HepG2 (cell line): ENCODE results near the gene SPTBN4. TPM values are rescaled to one million over a fixed set of nuclear protein-coding genes. Genes with fewer than 3 reads are reported as not detected.

Experiments used
- ATF1 ChIP-seq: IDR thresholded peaks from 2 replicates; pipeline ENCODE4 v1.6.1; 2016; ENCODE audit warnings: mild to moderate bottlenecking, control low read depth
- BRF2 ChIP-seq: sonication (generic); formaldehyde crosslinking; IDR thresholded peaks from 2 replicates; pipeline ENCODE4 v1.8.1; 2022; ENCODE audit warnings: mild to moderate bottlenecking, missing genetic modification reagents
- CBX5 ChIP-seq: sonication (generic); formaldehyde crosslinking; IDR thresholded peaks from 2 replicates; pipeline ENCODE4 v1.4.0; 2020; ENCODE audit warnings: missing genetic modification reagents, borderline replicate concordance
- ESRRA ChIP-seq: sonication (generic); formaldehyde crosslinking; IDR thresholded peaks from 2 replicates; pipeline ENCODE4 v1.5.1; 2020; ENCODE audit warnings: mild to moderate bottlenecking, low read depth, missing genetic modification reagents
- FOXK2 ChIP-seq: fragments of 450-650 bp; IDR thresholded peaks from 2 replicates; pipeline ENCODE4 v1.6.1; 2016
- HBP1 ChIP-seq: IDR thresholded peaks from 2 replicates; pipeline ENCODE4 v1.6.1; 2016; ENCODE audit warnings: low read depth, control low read depth
- IKZF5 ChIP-seq: IDR thresholded peaks from 2 replicates; pipeline ENCODE4 v1.6.1; 2018; ENCODE audit warnings: missing genetic modification reagents, mild to moderate bottlenecking, missing compliant biosample characterization
- RARA ChIP-seq: IDR thresholded peaks from 2 replicates; pipeline ENCODE4 v1.6.1; 2016; ENCODE audit warnings: missing genetic modification reagents, missing compliant biosample characterization
- SOX13 ChIP-seq, 3 experiments: fragments of 450-650 bp in 1 of 3; sonication (generic) in 1 of 3; formaldehyde crosslinking in 1 of 3; IDR thresholded peaks in 2 of 3; conservative IDR thresholded peaks in 1 of 3; 2 replicates each; pipeline versions ENCODE4 v1.5.0 to v1.6.1; 2016 to 2020; ENCODE audit warnings: antibody characterized with exemption in 1 of 3, mild to moderate bottlenecking in 1 of 3, missing compliant biosample characterization in 1 of 3, missing genetic modification reagents in 1 of 3, moderate library complexity in 1 of 3
- TMF1 ChIP-seq: sonication (generic); formaldehyde crosslinking; IDR thresholded peaks from 2 replicates; pipeline ENCODE4 v1.8.1; 2022; ENCODE audit warnings: low read depth, missing genetic modification reagents
- TRIM22 ChIP-seq: fragments of 450-650 bp; IDR thresholded peaks from 2 replicates; pipeline ENCODE4 v1.6.1; 2017
- ZNF12 ChIP-seq: sonication (generic); formaldehyde crosslinking; IDR thresholded peaks from 2 replicates; pipeline ENCODE4 v1.5.0; 2020; ENCODE audit warnings: missing genetic modification reagents
- ZNF503 ChIP-seq: sonication (generic); formaldehyde crosslinking; IDR thresholded peaks from 2 replicates; pipeline ENCODE4 v1.4.0; 2020; ENCODE audit warnings: missing genetic modification reagents
- polyA plus RNA-seq, 8 experiments: library from polyadenylated mRNA; depleted of rRNA in 3 of 8; stranded (reverse) in 7 of 8; unstranded in 1 of 8; fragments of >200 nt; fragmentation: Illumina TruSeq in 4 of 8; extraction: Trizol in 4 of 8; gene quantifications; 2 replicates each; pipeline versions ENCODE4 v1.2.1 to v1.2.3, GENCODE V29; 2011 to 2016; ENCODE audit warnings: low read depth in 4 of 8, missing spikeins in 1 of 8, mixed read lengths in 1 of 8; ENCODE audit not compliant: insufficient read depth in 1 of 8
- total RNA-seq, 5 experiments: library from RNA; depleted of rRNA; stranded (reverse); fragments of >200 nt; fragmentation: Illumina TruSeq; extraction: Trizol; gene quantifications; 2 replicates each; pipeline ENCODE4 v1.2.3, GENCODE V29; 2016; ENCODE audit warnings: low read depth in 1 of 5
- TF ChIP-seq, protein P1 (sequence below): sonication (generic); formaldehyde crosslinking; IDR thresholded peaks from 2 replicates; pipeline ENCODE4 v1.8.1; 2023; ENCODE audit warnings: missing genetic modification reagents, mild to moderate bottlenecking, borderline replicate concordance
- TF ChIP-seq, protein P2 (sequence below): sonication (generic); formaldehyde crosslinking; conservative IDR thresholded peaks from 2 replicates; pipeline ENCODE4 v1.4.0; 2020; ENCODE audit warnings: missing genetic modification reagents
- TF ChIP-seq, protein P3 (sequence below): sonication (generic); formaldehyde crosslinking; IDR thresholded peaks from 2 replicates; pipeline ENCODE4 v1.5.1; 2020; ENCODE audit warnings: mild to moderate bottlenecking, missing genetic modification reagents

SPTBN4 gene
- total and polyA plus RNA-seq, 2 of the 13 experiments (the other 11 are each of a cell fraction or from before 2014, with no cell fraction given): 0.11 TPM

DNA sequence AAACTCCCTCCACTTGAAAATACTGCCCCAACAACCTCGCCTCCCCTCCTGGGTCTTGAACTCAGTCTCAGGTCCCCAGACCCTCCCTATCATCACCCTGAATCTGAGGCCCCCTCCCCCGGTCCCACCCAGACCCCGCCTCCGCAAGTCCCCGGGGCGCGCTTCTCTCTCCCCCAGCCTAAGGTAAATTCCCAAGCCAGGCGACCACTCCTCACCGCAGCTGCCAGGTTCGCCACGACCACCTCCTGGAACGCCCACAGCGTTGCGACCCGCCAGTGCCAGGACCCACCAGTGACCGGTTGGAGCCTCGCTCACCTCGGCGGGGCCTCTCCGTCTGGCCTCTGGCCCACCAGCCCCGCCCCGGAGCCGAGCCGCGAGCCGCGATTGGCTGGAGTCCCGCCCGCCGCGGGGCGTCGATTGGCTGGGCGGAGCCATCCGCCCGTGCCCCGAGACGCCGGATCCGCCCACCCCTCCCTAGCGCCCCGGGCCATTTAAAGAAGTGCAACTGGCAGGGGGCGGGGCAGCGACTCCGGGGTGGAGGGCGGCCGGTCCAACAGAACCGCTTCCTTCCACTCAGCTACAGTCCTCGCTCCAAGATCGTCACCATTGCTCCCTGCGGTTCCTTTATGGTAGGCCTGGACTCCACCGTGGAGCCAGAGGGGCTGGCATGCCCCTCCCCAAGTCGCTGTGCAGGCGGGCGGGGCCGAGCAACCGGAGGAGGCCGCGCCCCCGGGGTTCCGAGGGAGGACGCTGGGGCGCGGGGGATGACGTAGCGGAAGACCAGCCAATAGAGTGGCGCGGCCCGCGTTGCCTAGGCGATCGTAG is 22.6 kb upstream of the SPTBN4 start, which contains the start of gene SERTAD3 (continued):
- TF ChIP-seq, protein P1, sequence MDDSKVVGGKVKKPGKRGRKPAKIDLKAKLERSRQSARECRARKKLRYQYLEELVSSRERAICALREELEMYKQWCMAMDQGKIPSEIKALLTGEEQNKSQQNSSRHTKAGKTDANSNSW (CRISPR knock-in tag): no peak
- TF ChIP-seq IKZF5 (CRISPR knock-in tag) (0 out of 2 replicates have a peak, but pooled peaks have one; percentile 27), TRIM22 (no peak), ZNF503 (0 out of 2 replicates have a peak, but pooled peaks have one; percentile 28), ESRRA (CRISPR knock-in tag) (0 out of 2 replicates have a peak, but pooled peaks have one; percentile 68), CBX5 (no peak), SOX13 (IDR thresholded peaks at IDR 0.05) (no peak), SOX13 (CRISPR knock-in tag; conservative IDR thresholded peaks at IDR 0.05 in 1 of 2, IDR thresholded peaks at IDR 0.05 in 1 of 2) (no peak), RARA (CRISPR knock-in tag) (0 out of 2 replicates have a peak, but pooled peaks have one; percentile 10), BRF2 (CRISPR knock-in tag) (no peak), HBP1 (CRISPR knock-in tag) (no peak), ZNF12 (CRISPR knock-in tag) (no peak), ATF1 (peak; percentile 86; the same call in 1 of the 2 replicates), TMF1 (no peak; the same call in 1 of the 2 replicates), FOXK2 (no peak)
- TF ChIP-seq, protein P2, sequence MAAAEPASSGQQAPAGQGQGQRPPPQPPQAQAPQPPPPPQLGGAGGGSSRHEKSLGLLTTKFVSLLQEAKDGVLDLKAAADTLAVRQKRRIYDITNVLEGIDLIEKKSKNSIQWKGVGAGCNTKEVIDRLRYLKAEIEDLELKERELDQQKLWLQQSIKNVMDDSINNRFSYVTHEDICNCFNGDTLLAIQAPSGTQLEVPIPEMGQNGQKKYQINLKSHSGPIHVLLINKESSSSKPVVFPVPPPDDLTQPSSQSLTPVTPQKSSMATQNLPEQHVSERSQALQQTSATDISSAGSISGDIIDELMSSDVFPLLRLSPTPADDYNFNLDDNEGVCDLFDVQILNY: no peak; the same call in 1 of the 2 replicates
- TF ChIP-seq, protein P3, sequence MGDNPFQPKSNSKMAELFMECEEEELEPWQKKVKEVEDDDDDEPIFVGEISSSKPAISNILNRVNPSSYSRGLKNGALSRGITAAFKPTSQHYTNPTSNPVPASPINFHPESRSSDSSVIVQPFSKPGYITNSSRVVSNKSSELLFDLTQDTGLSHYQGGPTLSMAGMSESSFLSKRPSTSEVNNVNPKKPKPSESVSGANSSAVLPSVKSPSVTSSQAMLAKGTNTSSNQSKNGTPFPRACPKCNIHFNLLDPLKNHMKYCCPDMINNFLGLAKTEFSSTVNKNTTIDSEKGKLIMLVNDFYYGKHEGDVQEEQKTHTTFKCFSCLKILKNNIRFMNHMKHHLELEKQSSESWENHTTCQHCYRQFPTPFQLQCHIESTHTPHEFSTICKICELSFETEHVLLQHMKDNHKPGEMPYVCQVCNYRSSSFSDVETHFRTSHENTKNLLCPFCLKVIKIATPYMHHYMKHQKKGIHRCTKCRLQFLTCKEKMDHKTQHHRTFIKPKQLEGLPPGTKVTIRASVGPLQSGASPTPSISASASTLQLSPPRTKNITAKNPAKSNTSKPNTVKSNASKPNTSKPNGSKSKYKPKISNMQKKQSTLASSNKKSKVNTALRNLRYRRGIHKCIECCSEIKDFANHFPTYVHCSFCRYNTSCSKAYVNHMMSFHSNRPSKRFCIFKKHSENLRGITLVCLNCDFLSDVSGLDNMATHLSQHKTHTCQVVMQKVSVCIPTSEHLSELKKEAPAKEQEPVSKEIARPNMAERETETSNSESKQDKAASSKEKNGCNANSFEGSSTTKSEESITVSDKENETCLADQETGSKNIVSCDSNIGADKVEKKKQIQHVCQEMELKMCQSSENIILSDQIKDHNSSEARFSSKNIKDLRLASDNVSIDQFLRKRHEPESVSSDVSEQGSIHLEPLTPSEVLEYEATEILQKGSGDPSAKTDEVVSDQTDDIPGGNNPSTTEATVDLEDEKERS: no peak
